ENCODE results near the gene STXBP3.
"Not testable (repeated sequence)": the region's sequence is repeated elsewhere in the genome, so short reads cannot be mapped to it uniquely, and the experiment has no call there.

STXBP3 gene

GRCh38 chr1:108734171-108734865 is 12.2 kb upstream of the STXBP3 start:
- no peak for DNase-seq

DNA sequence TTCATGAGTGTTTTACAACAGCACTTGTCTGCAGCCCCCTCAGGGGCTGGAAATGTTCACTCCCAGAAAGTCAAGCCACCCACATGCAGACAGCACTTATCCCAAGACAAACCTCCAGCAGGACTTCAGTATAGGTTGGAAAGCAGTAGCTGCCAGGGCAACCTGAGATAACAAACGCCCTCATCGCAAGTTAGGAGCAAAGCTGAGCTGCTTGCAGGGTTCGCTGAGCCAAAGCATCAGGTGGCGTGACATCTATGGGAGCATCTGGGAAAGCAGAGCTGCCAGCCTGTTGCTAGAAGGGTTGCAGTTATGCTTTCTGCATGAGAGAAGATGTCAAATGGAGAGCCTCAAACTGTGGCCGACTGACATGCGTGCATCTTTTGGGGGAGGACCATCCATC is 4.2 kb upstream of the STXBP3 start:
- no peak for DNase-seq

DNA sequence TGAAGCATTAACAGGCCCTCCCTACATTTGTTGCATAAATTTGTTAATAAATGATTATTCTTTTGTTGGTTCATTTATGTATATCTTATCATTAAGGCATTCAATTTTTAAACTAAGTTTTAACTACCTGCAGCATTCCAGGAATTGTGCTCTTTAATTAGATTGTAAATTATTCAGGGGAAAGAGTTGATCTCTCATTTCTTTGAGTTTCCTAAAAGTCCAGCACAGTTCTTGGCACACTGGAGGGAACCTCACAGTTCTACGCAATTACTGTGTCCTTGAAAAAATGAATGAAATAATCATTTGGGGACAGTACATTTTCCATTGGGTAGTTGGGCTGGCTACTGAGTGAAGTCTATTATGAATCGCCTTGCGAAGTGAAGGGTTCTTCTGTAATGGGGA is 493 bp upstream of the STXBP3 start:
- DNase-seq: no peak

DNA sequence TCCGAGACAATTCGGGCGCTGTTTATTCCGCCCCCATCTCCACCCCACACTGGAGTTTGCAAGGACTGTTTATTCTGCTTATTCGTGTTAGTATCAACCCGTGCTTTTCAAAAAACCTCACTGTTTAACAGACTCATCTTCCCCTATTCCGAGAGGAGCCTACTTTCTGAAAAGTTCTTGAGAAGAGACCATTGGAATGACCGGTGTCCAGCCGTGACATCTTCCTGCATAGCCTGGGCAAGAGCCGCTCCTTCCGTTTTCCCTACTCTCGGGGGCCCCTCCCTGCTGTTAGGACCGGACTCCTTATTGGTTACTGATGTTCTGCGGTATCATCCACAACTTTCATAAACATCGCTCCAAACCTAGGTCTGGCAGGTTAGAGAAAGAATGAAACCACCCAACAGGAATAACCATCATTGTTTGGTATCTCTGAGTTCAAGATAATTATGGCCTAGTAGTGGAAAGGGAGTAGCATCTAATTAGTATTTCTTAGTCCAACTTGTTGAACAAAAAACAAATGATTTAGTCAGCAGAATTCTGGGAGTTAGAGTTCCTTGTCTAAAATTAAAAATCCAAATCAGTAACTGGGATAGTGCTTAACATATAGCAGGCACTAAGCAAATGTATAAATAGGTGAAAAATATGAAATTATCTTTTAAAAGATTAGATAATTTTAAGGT is 837 bp downstream of the STXBP3 start:
- peak; percentile 62 for DNase-seq

DNA sequence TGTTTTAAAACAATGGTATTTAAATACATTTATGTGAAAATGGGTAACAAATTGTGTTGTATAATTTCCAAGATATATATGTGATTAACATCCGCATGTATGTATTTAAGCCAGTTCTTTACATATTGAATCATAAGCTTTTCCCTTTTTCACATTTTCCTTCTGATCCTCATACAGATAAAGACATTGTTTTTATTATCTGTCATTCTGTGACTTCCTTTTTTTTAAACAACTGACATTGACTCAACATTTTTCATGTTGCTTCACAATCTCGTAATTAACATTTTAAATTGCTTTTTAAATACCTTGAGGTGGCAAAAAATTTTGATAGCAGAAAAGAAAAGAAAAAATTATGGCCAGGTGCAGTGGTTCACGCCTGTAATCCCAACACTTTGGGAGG is 1.4 kb downstream of the STXBP3 start:
- DNase-seq: no peak

DNA sequence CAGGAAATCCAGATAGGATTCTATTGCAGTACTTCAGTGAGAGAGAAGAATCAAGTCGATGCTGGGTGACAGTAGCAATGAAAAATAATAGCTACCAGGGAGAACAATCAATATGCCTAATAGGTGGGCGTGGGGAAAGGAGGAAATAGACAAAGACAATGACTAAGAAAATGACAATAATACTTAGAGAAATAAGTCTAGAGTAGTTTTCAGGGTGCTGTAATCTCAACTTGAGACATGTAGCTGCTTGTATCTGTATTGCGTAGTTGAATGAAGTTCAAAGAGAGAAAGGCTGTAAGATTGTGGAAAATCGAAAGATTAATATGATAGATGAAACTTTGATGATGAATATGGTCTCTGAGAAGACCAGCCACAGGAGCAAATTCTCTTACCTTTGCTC is 2.6 kb downstream of the STXBP3 start:
- no peak for DNase-seq

- no peak for DNase-seq
These were observed 4.2 kb downstream of the STXBP3 start for GRCh38 chr1:108750476-108751181.

DNA sequence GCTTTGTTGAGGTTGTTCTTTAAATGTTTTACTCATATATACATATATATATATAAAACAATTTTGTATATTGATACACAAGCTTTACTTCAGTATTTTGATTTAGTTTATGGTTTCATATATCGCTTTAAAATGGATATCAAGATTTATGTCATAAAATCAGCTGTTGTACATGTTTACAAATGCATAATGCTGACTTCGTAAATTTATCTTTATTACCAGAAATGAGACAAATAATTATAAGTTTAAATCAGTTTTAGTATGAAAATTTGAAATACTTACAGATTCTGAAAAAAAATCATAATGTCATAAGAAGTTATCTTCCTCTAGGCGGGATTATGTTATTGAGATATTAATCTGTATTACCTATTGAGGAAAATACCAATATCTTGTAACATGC is 6.9 kb downstream of the STXBP3 start:
- no peak for DNase-seq

DNA sequence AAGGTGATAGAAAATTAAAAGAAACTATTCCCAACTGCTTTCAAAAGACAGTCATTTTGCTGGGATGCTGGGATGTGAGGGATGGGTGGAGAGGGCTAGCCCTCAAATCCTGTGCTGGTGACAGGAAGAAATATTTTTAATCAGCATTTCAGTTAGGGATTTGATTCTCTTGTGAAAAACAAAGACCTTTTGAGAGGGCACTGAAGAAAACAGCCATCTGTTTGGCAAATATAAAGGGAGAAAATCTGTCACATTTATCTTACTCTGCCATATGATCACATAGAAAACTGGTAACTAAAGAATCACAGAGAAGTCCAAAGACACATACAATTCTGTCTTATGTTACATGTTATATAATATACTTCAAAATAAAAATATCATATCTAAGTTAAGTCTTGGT is 12.3 kb downstream of the STXBP3 start:
- no peak for DNase-seq

GRCh38 chr1:108767115-108767514 is 20.6 kb downstream of the STXBP3 start:
- DNase-seq: no peak

- DNase-seq: no peak
These were observed 21.2 kb downstream of the STXBP3 start for GRCh38 chr1:108767708-108768107.

GRCh38 chr1:108777839-108778238 is 31.4 kb downstream of the STXBP3 start:
- no peak for DNase-seq

DNA sequence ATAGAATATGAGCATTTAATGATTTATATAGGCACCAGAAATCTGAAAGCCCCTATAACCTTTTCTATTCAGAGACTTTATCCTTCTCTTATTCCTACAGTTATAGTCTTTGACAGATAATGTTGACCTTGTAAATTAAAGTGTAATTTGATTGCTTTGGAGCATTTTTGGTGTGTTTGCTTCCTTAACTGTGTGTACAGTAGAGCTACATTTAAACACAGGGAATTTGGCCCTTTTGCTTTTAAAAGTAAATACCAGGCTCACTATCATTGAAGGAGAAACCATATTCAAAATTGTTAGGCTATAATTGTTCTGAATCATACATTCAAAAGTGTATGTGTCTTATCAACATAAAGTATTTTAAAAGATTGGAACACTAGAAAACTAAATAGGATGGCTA is 33.0 kb downstream of the STXBP3 start:
- DNase-seq: no peak

GRCh38 chr1:108780937-108781574 is 34.6 kb downstream of the STXBP3 start:
- peak; percentile 22 for DNase-seq

DNA sequence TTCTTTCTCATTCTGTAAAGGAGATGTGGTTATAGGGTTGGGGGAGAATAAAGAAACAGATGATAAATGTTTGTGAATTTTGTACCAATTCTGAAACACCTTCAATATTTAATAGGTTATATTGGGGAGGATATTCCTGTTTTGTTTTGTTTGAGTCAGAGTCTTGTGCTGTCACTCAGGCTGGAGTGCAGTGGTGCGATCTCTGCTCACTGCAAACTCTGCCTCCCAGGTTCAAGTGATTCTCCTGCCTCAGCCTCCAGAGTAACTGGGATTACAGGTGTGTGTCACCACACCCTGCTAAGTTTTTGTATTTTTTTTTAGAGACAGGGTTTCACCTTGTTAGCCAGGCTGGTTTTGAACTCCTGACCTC is 35.1 kb downstream of the STXBP3 start:
- DNase-seq: not testable (repeated sequence)

GRCh38 chr1:108785264-108785663 is 38.8 kb downstream of the STXBP3 start:
- no peak for DNase-seq

DNA sequence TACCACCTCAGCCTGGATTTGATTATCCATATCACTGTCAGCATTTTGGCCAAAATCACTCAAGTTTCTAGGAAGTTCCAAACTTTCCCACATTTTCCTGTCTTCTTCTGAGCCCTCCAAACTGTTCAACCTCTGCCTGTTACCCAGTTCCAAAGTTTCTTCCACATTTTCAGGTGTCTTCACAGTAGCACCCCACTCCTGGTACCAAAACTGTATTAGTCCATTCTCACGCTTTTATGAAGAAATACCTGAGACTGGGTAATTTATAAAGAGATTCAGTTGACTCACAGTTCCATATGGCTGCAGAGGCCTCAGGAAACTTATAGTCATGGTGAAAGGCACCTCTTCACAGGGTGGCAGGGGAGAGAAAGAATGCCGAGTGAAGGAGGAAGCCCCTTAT is 39.4 kb downstream of the STXBP3 start:
- no peak for DNase-seq

- no peak for DNase-seq
These were observed 45.3 kb downstream of the STXBP3 start for GRCh38 chr1:108791790-108792189.

DNA sequence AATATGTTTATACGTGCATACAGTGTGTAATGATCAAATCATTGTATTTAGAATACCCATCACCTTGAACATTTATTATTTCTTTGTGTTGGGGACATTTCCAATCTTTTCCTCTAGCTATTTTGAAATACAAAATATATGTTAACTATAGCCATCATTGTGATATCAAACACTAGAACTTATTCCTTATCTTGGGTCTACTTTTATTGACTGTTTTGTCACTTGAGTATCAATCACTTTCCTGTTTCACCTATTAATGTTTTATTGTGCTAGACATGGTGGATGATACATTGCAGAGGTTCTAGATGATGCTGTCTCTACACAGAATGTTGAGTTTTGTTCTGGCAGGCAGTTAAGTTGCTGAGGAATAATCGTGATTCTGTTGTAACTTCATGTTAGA is 45.9 kb downstream of the STXBP3 start:
- DNase-seq: no peak

DNA sequence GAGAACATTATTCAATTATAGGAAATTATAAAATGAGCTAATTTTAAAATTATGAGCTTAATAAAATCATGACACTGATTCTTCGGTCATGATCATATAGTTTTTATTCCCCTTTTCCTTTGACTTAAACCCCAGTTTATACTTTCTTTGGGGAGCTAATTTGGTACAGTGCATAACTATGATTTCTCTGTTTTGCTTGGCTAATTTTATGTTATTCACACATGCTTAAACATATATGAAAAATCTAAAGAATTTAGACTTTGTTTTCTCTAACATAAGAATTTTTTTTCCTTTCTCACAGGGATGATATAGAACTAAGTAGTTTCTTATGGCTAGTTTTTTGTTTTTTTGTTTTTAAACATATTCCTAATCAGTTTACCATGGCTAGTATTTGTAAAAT is 52.5 kb downstream of the STXBP3 start:
- no peak for DNase-seq

DNA sequence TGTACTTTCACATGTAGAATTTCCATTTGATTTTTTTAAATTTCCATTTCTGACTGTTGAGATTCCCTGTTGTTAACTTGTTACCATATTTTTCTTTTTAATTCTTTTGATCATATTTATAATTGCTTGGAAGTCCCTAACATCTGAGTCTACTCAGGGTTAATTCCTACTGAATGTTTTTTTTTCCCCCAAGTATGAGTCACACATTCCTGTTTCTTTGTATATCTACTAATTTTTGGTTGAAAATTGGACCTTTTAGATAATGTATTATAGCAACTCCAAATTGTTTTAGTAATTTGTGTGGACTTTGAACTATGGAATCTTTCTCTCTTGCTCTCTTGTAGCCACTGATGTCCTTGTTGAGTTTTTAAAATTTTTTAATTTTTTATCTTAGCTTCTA is 54.6 kb downstream of the STXBP3 start:
- no peak for DNase-seq

GRCh38 chr1:108803548-108803947 is 57.1 kb downstream of the STXBP3 start:
- no peak for DNase-seq

- DNase-seq: no peak
These were observed 62.0 kb downstream of the STXBP3 start for GRCh38 chr1:108808438-108808837.

- no peak for DNase-seq
These were observed 65.1 kb downstream of the STXBP3 start for GRCh38 chr1:108811611-108812010.
